ENCODE data around the gene KCTD18.

KCTD18 gene

GRCh38 chr2:200445284-200445683 lies 64.6 kb downstream of the KCTD18 start:
- peaks cover 0 to 60% of the 10 kb centered on the region in 2 donors for H3K36me3 ChIP-seq (replicated peaks in 1 of 2; ENCODE audit: control insufficient read depth in 2 of 2, insufficient read depth in 2 of 2, low read length in 2 of 2)
- H2BK120ac ChIP-seq (ENCODE audit: low read depth, low read length), result no peak overlapping the region
- H3K4me3 ChIP-seq (ENCODE audit: low read length in 2 of 2), result no peak overlapping the region
- H4K8ac ChIP-seq (ENCODE audit: low read depth, low read length), result no peak overlapping the region
- H3K14ac ChIP-seq (ENCODE audit: low read length), result no peak overlapping the region
- no peaks in the 10 kb centered on the region for H3K4me1 ChIP-seq (ENCODE audit: control insufficient read depth in 2 of 2, insufficient read depth in 1 of 2, low read depth in 1 of 2, low read length in 2 of 2)
- no peak overlapping the region for H2AK5ac ChIP-seq (ENCODE audit: low read depth, low read length)
- H3K18ac ChIP-seq (ENCODE audit: low read length), result no peak overlapping the region
- H3K27me3 ChIP-seq (ENCODE audit: control insufficient read depth in 3 of 3, insufficient read depth in 3 of 3, low read depth in 1 of 3, low read length in 3 of 3), result no peaks in the 10 kb centered on the region
- no peak overlapping the region for H2AFZ ChIP-seq (ENCODE audit: low read length)
- no peak overlapping the region for H4K91ac ChIP-seq (ENCODE audit: low read depth, low read length, poor library complexity)
- no peak overlapping the region for H3K4me2 ChIP-seq (ENCODE audit: insufficient read depth, low read length, poor library complexity, severe bottlenecking)
- no peak overlapping the region for H3K4ac ChIP-seq (ENCODE audit: low read length)
- H3K23ac ChIP-seq (ENCODE audit: low read depth, low read length, poor library complexity), result no peak overlapping the region
- no peaks in the 10 kb centered on the region for H3K9me3 ChIP-seq (replicated peaks in 1 of 2; ENCODE audit: control insufficient read depth in 2 of 2, insufficient read depth in 1 of 2, low read depth in 1 of 2, low read length in 2 of 2)
- no peaks in the 10 kb centered on the region for H3K79me1 ChIP-seq (ENCODE audit: low read depth, low read length)
- H2BK15ac ChIP-seq (ENCODE audit: low read length), result no peak overlapping the region
- no peak for DNase-seq (ENCODE audit: low spot score)
- no peak overlapping the region for H3K27ac ChIP-seq (replicated peaks; ENCODE audit: low read length)
- no CpG with 5 or more reads among the region's 1 CpG for WGBS, 2 donors (ENCODE audit: extremely low coverage in 2 of 2, insufficient read length in 2 of 2, insufficient replicate concordance in 1 of 2)
- no peak overlapping the region for H2BK5ac ChIP-seq (ENCODE audit: low read length)
- no peak overlapping the region for H3K9ac ChIP-seq (ENCODE audit: low read depth, low read length, poor library complexity)
- no peak overlapping the region for H2BK12ac ChIP-seq (ENCODE audit: low read length)

GRCh38 chr2:200444530-200444929 lies 65.3 kb downstream of the KCTD18 start:
- Histone ChIP-seq H2BK15ac (ENCODE audit: low read length) (no peak overlapping the region), H4K8ac (ENCODE audit: low read depth, low read length) (no peak overlapping the region), H3K23ac (ENCODE audit: low read depth, low read length, poor library complexity) (no peak overlapping the region), H3K9me3 (replicated peaks in 1 of 2; ENCODE audit: control insufficient read depth in 2 of 2, insufficient read depth in 1 of 2, low read depth in 1 of 2, low read length in 2 of 2) (no peaks in the 10 kb centered on the region), H3K79me1 (ENCODE audit: low read depth, low read length) (no peaks in the 10 kb centered on the region), H3K4ac (ENCODE audit: low read length) (no peak overlapping the region), H2BK120ac (ENCODE audit: low read depth, low read length) (no peak overlapping the region), H3K4me2 (ENCODE audit: insufficient read depth, low read length, poor library complexity, severe bottlenecking) (no peak overlapping the region), H4K91ac (ENCODE audit: low read depth, low read length, poor library complexity) (no peak overlapping the region), H2BK12ac (ENCODE audit: low read length) (no peak overlapping the region), H3K36me3 (replicated peaks in 1 of 2; ENCODE audit: control insufficient read depth in 2 of 2, insufficient read depth in 2 of 2, low read length in 2 of 2) (peaks cover 0 to 64% of the 10 kb centered on the region in 2 donors), H3K4me3 (ENCODE audit: low read length in 2 of 2) (no peak overlapping the region), H3K14ac (ENCODE audit: low read length) (no peak overlapping the region), H2BK5ac (ENCODE audit: low read length) (no peak overlapping the region), H3K4me1 (ENCODE audit: control insufficient read depth in 2 of 2, insufficient read depth in 1 of 2, low read depth in 1 of 2, low read length in 2 of 2) (no peaks in the 10 kb centered on the region), H2AK5ac (ENCODE audit: low read depth, low read length) (no peak overlapping the region), H3K18ac (ENCODE audit: low read length) (no peak overlapping the region), H3K27ac (replicated peaks; ENCODE audit: low read length) (no peak overlapping the region), H3K9ac (ENCODE audit: low read depth, low read length, poor library complexity) (no peak overlapping the region), H3K27me3 (ENCODE audit: control insufficient read depth in 3 of 3, insufficient read depth in 3 of 3, low read depth in 1 of 3, low read length in 3 of 3) (no peaks in the 10 kb centered on the region), H2AFZ (ENCODE audit: low read length) (no peak overlapping the region)
- no peak for DNase-seq (ENCODE audit: low spot score)
- WGBS, 2 donors (ENCODE audit: extremely low coverage in 2 of 2, insufficient read length in 2 of 2, insufficient replicate concordance in 1 of 2), result no CpG with 5 or more reads among the region's 3 CpGs

GRCh38 chr2:200443916-200444315 lies 66.0 kb downstream of the KCTD18 start:
- no peak overlapping the region for H2BK15ac ChIP-seq (ENCODE audit: low read length)
- H3K9ac ChIP-seq (ENCODE audit: low read depth, low read length, poor library complexity), result no peak overlapping the region
- no peak overlapping the region for H2BK5ac ChIP-seq (ENCODE audit: low read length)
- H2BK120ac ChIP-seq (ENCODE audit: low read depth, low read length), result no peak overlapping the region
- no peak overlapping the region for H4K91ac ChIP-seq (ENCODE audit: low read depth, low read length, poor library complexity)
- H4K8ac ChIP-seq (ENCODE audit: low read depth, low read length), result no peak overlapping the region
- no peak for DNase-seq (ENCODE audit: low spot score)
- H3K4me3 ChIP-seq (ENCODE audit: low read length in 2 of 2), result no peak overlapping the region
- WGBS, 2 donors (ENCODE audit: extremely low coverage in 2 of 2, insufficient read length in 2 of 2, insufficient replicate concordance in 1 of 2), result no CpG with 5 or more reads among the region's 3 CpGs
- H3K27me3 ChIP-seq (ENCODE audit: control insufficient read depth in 3 of 3, insufficient read depth in 3 of 3, low read depth in 1 of 3, low read length in 3 of 3), result no peaks in the 10 kb centered on the region
- H3K18ac ChIP-seq (ENCODE audit: low read length), result no peak overlapping the region
- no peak overlapping the region for H3K27ac ChIP-seq (replicated peaks; ENCODE audit: low read length)
- no peak overlapping the region for H2BK12ac ChIP-seq (ENCODE audit: low read length)
- H3K23ac ChIP-seq (ENCODE audit: low read depth, low read length, poor library complexity), result no peak overlapping the region
- H3K79me1 ChIP-seq (ENCODE audit: low read depth, low read length), result no peaks in the 10 kb centered on the region
- H2AK5ac ChIP-seq (ENCODE audit: low read depth, low read length), result no peak overlapping the region
- no peak overlapping the region for H3K14ac ChIP-seq (ENCODE audit: low read length)
- H2AFZ ChIP-seq (ENCODE audit: low read length), result no peak overlapping the region
- H3K36me3 ChIP-seq (replicated peaks in 1 of 2; ENCODE audit: control insufficient read depth in 2 of 2, insufficient read depth in 2 of 2, low read length in 2 of 2), result peaks cover 0 to 71% of the 10 kb centered on the region in 2 donors
- no peak overlapping the region for H3K4me2 ChIP-seq (ENCODE audit: insufficient read depth, low read length, poor library complexity, severe bottlenecking)
- no peaks in the 10 kb centered on the region for H3K9me3 ChIP-seq (replicated peaks in 1 of 2; ENCODE audit: control insufficient read depth in 2 of 2, insufficient read depth in 1 of 2, low read depth in 1 of 2, low read length in 2 of 2)
- no peak overlapping the region for H3K4ac ChIP-seq (ENCODE audit: low read length)
- H3K4me1 ChIP-seq (ENCODE audit: control insufficient read depth in 2 of 2, insufficient read depth in 1 of 2, low read depth in 1 of 2, low read length in 2 of 2), result no peaks in the 10 kb centered on the region

- Histone ChIP-seq H2BK12ac (ENCODE audit: low read length) (no peak overlapping the region), H3K4me1 (ENCODE audit: control insufficient read depth in 2 of 2, insufficient read depth in 1 of 2, low read depth in 1 of 2, low read length in 2 of 2) (no peaks in the 10 kb centered on the region), H3K18ac (ENCODE audit: low read length) (no peak overlapping the region), H3K4me3 (ENCODE audit: low read length in 2 of 2) (no peak overlapping the region), H3K27me3 (ENCODE audit: control insufficient read depth in 3 of 3, insufficient read depth in 3 of 3, low read depth in 1 of 3, low read length in 3 of 3) (no peaks in the 10 kb centered on the region), H3K14ac (ENCODE audit: low read length) (no peak overlapping the region), H2BK15ac (ENCODE audit: low read length) (no peak overlapping the region), H3K79me1 (ENCODE audit: low read depth, low read length) (no peaks in the 10 kb centered on the region), H3K4ac (ENCODE audit: low read length) (no peak overlapping the region), H2BK120ac (ENCODE audit: low read depth, low read length) (no peak overlapping the region), H3K27ac (replicated peaks; ENCODE audit: low read length) (no peak overlapping the region), H3K4me2 (ENCODE audit: insufficient read depth, low read length, poor library complexity, severe bottlenecking) (no peak overlapping the region), H3K9me3 (replicated peaks in 1 of 2; ENCODE audit: control insufficient read depth in 2 of 2, insufficient read depth in 1 of 2, low read depth in 1 of 2, low read length in 2 of 2) (no peaks in the 10 kb centered on the region), H4K8ac (ENCODE audit: low read depth, low read length) (no peak overlapping the region), H3K9ac (ENCODE audit: low read depth, low read length, poor library complexity) (no peak overlapping the region), H3K36me3 (replicated peaks in 1 of 2; ENCODE audit: control insufficient read depth in 2 of 2, insufficient read depth in 2 of 2, low read length in 2 of 2) (peaks cover 0 to 71% of the 10 kb centered on the region in 2 donors), H2AFZ (ENCODE audit: low read length) (no peak overlapping the region), H3K23ac (ENCODE audit: low read depth, low read length, poor library complexity) (no peak overlapping the region), H2AK5ac (ENCODE audit: low read depth, low read length) (no peak overlapping the region), H2BK5ac (ENCODE audit: low read length) (no peak overlapping the region), H4K91ac (ENCODE audit: low read depth, low read length, poor library complexity) (no peak overlapping the region)
- no CpG with 5 or more reads among the region's 5 CpGs for WGBS, 2 donors (ENCODE audit: extremely low coverage in 2 of 2, insufficient read length in 2 of 2, insufficient replicate concordance in 1 of 2)
- DNase-seq (ENCODE audit: low spot score), result no peak
These were observed 66.5 kb downstream of the KCTD18 start for GRCh38 chr2:200443376-200443775.
